A673 (cell line): ENCODE measurements around the gene BABAM2. TPM values are rescaled to one million over a fixed set of nuclear protein-coding genes. Genes with fewer than 3 reads are reported as not detected.

ENCODE experiments used
- BruUV-seq: library from RNA; stranded (reverse); fragments of 400-500 nt; replicated peaks from 2 replicates; lab custom pipeline; 2021; lab: Mats Ljungman, UMichigan
- CTCF ChIA-PET: fragments of 300-600 bp; sonication (Branson Sonifier 250); formaldehyde crosslinking; loops from one replicate; lab custom pipeline; 2022; ENCODE audit warnings: antibody characterized with exemption; lab: Charles Lee
- POLR2A ChIA-PET: fragments of 300-600 bp; sonication (Branson Sonifier 250); formaldehyde crosslinking; loops from one replicate; lab custom pipeline; 2022; ENCODE audit warnings: antibody characterized with exemption; ENCODE audit not compliant: low non-redundant PET; lab: Charles Lee
- DNase-seq: peaks from one replicate; pipeline ENCODE4 v3.0.0-alpha.2; 2015; ENCODE audit warnings: low spot score
- H3K27ac ChIP-seq: fragments of 200-600 bp; sonication (generic); 2 replicates; pipeline ENCODE4 v1.5.1; 2016; ENCODE audit warnings: mixed run types, low read depth, mild to moderate bottlenecking, mixed read lengths, antibody characterized with exemption, low read length; ENCODE audit not compliant: poor library complexity, severe bottlenecking
- H3K27me3 ChIP-seq: fragments of 200-600 bp; sonication (generic); replicated peaks from 2 replicates; pipeline ENCODE4 v1.6.1; 2017; ENCODE audit warnings: mixed run types, low read depth, mild to moderate bottlenecking, mixed read lengths, antibody characterized with exemption, low read length; ENCODE audit not compliant: insufficient read depth, poor library complexity
- H3K36me3 ChIP-seq: fragments of 200-600 bp; sonication (generic); 2 replicates; pipeline ENCODE4 v1.6.1; 2016; ENCODE audit warnings: mixed run types, mild to moderate bottlenecking, mixed read lengths, antibody characterized with exemption, low read length; ENCODE audit not compliant: insufficient read depth, poor library complexity, severe bottlenecking
- H3K4me1 ChIP-seq: fragments of 200-600 bp; sonication (generic); 2 replicates; pipeline ENCODE4 v1.6.1; 2017; ENCODE audit warnings: mixed run types, mild to moderate bottlenecking, mixed read lengths, antibody characterized with exemption, low read length; ENCODE audit not compliant: insufficient read depth, poor library complexity, severe bottlenecking
- H3K4me3 ChIP-seq: fragments of 200-600 bp; sonication (generic); 2 replicates; pipeline ENCODE4 v1.5.1; 2016; ENCODE audit warnings: low read depth, mixed run types, mild to moderate bottlenecking, mixed read lengths, low read length; ENCODE audit not compliant: poor library complexity, severe bottlenecking
- H3K9me3 ChIP-seq: fragments of 200-600 bp; sonication (generic); 2 replicates; pipeline ENCODE4 v1.6.1; 2016; ENCODE audit warnings: mixed run types, low read depth, mild to moderate bottlenecking, mixed read lengths, antibody characterized with exemption, low read length; ENCODE audit not compliant: poor library complexity, severe bottlenecking
- CTCF ChIP-seq: fragments of 300-800, 200-600 bp; sonication (generic); conservative IDR thresholded peaks from 2 replicates; pipeline ENCODE4 v1.5.1; 2017; ENCODE audit warnings: low read depth, mild to moderate bottlenecking, antibody characterized with exemption, low read length, moderate library complexity, mixed read lengths
- EZH2 ChIP-seq: fragments of 200-600 bp; sonication (generic); IDR thresholded peaks from 2 replicates; pipeline ENCODE4 v1.6.1; 2017; ENCODE audit warnings: borderline replicate concordance, low read depth, mild to moderate bottlenecking, mixed read lengths, antibody characterized with exemption, low read length; ENCODE audit not compliant: poor library complexity, severe bottlenecking
- intact Hi-C: fragments of 100-400 bp; cut with micrococcal nuclease; formaldehyde crosslinking; loops from one replicate; pipeline ENCODE4 v1.10.0; 2022; ENCODE audit not compliant: unreplicated experiment
- total RNA-seq: library from RNA; stranded (reverse); gene quantifications from 2 replicates; pipeline ENCODE4 v1.2.3, GENCODE V29; 2021

The BABAM2 gene
- total RNA-seq, 1 experiment from 2014 or later = 21.8 TPM

- no peak overlapping the region for H3K4me3 ChIP-seq
- no peak overlapping the region for H3K27ac ChIP-seq
- TF ChIP-seq CTCF (no peak), EZH2 (no peak)
- BruUV-seq = no TSS peak
- CTCF ChIA-PET = no interaction called here
- no peaks in the 10 kb centered on the region for H3K4me1 ChIP-seq
- DNase-seq = no peak
- H3K9me3 ChIP-seq = no peaks in the 10 kb centered on the region
- H3K27me3 ChIP-seq = no peaks in the 10 kb centered on the region
- intact Hi-C loops = no loop called here
- no peaks in the 10 kb centered on the region for H3K36me3 ChIP-seq
- POLR2A ChIA-PET = no interaction called here
Observed at GRCh38 chr2:28380219-28380618, 489.7 kb downstream of the BABAM2 start.

GRCh38 chr2:28381225-28382180 lies 491.0 kb downstream of the BABAM2 start:
- CTCF ChIA-PET = no interaction called here
- Histone ChIP-seq H3K36me3 (no peaks in the 10 kb centered on the region), H3K4me3 (no peak overlapping the region), H3K27me3 (no peaks in the 10 kb centered on the region), H3K27ac (no peak overlapping the region), H3K9me3 (no peaks in the 10 kb centered on the region), H3K4me1 (no peaks in the 10 kb centered on the region)
- no peak for TF ChIP-seq CTCF
- TF ChIP-seq EZH2 = no peak
- DNase-seq = no peak
- no TSS peak for BruUV-seq
- POLR2A ChIA-PET = no interaction called here
- intact Hi-C loops = no loop called here

- no TSS peak for BruUV-seq
- intact Hi-C loops = no loop called here
- POLR2A ChIA-PET = no interaction called here
Observed at GRCh38 chr2:28382755-28383154, 492.2 kb downstream of the BABAM2 start.

More at GRCh38 chr2:28382755-28383154, 492.2 kb downstream of the BABAM2 start:
- no peaks in the 10 kb centered on the region for H3K27me3 ChIP-seq
- no peak overlapping the region for H3K27ac ChIP-seq
- H3K9me3 ChIP-seq = no peaks in the 10 kb centered on the region
- H3K36me3 ChIP-seq = no peaks in the 10 kb centered on the region
- no peak overlapping the region for H3K4me3 ChIP-seq
- CTCF ChIA-PET = no interaction called here
- H3K4me1 ChIP-seq = no peaks in the 10 kb centered on the region
- no peak for TF ChIP-seq CTCF
- no peak for TF ChIP-seq EZH2
- no peak for DNase-seq
